ENCODE measurements around the gene PCIF1.

- TF ChIP-seq POLR2A (IDR thresholded peaks at IDR 0.05; ENCODE audit: low read length) (no peak), CTCF (IDR thresholded peaks at IDR 0.05) (no peak), ZFP36 (IDR thresholded peaks at IDR 0.05; ENCODE audit: borderline replicate concordance, partially characterized antibody) (no peak), JUN (IDR thresholded peaks at IDR 0.05) (no peak), RCOR1 (IDR thresholded peaks at IDR 0.05; ENCODE audit: low read depth, low read length) (no peak), EP300 (IDR thresholded peaks at IDR 0.05) (no peak), FOSL2 (IDR thresholded peaks at IDR 0.05) (no peak), FOSL2 (CRISPR knock-in tag; IDR thresholded peaks at IDR 0.05) (no peak), CEBPB (IDR thresholded peaks at IDR 0.05) (no peak), USF2 (IDR thresholded peaks at IDR 0.05) (no peak), CBX8 (IDR thresholded peaks at IDR 0.05) (no peak)
Observed at GRCh38 chr20:45994761-45995493, 60.4 kb downstream of the PCIF1 start.

Data from A549 (cell line).